Subcutaneous adipose tissue (tissue), 4 donors: ENCODE results near the gene CHURC1. TPM values are rescaled to one million over a fixed set of nuclear protein-coding genes. Genes with fewer than 3 reads are reported as not detected.

Experiments used
- total RNA-seq, 4 donors: library from RNA; depleted of rRNA; stranded (reverse); fragments of >200 nt; gene quantifications; one replicate each; pipeline ENCODE4 v1.1.0, GENCODE V29; 2016
- TF ChIP-seq, protein P1 (sequence below): fragments of 450-650 bp; IDR thresholded peaks from one replicate; pipeline ENCODE4 v1.5.1; 2016; ENCODE audit warnings: low read depth, mild to moderate bottlenecking, control low read depth, antibody characterized with exemption, moderate library complexity

The CHURC1 gene
- 100 to 1,000 TPM in 2 of 4 donors, 10 to 100 TPM in 2; 75.7 to 120 (median 97.1) TPM for total RNA-seq

DNA sequence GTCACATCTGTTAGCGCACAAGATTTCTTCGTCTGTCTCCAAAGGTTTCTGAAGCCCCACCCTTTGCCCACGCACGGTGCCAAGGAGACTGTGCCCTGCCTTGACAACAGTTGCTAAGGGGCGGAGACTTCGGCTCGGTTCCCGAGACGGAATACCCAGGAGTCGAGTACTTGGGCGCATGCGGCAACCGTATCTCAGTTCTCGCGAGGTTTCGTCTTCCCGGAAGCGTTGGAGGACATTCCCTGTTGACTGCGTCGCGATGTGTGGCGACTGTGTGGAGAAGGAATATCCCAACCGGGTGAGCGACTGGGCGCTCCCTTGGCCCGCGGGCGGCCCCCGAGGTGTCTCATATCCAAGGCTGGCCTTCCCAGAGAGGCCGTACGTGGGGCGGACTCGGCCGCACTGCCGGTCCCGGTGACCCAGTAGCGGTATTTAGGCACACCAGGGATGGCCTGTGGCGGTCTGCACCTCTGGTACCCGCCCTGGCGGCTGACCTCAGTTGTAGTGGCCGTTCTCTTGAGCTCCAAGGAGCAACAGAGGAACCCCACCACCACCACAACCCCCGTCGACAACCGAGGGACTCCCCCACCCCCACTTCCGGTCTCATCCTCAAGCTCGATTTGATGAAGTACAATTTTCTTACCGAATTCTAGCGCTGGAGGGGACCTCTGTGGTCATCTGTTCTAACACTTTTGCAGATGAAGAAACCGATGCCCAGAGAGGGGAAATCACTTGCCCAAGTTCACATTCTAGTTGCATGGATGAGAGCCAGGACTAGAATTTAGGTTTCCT lies at the start of gene CHURC1:
CHURC1 (plus strand) TSS at position 219 of the 792 bp plus-strand sequence; CDS start at position 260, 41 bp downstream.
- TF ChIP-seq, protein P1, sequence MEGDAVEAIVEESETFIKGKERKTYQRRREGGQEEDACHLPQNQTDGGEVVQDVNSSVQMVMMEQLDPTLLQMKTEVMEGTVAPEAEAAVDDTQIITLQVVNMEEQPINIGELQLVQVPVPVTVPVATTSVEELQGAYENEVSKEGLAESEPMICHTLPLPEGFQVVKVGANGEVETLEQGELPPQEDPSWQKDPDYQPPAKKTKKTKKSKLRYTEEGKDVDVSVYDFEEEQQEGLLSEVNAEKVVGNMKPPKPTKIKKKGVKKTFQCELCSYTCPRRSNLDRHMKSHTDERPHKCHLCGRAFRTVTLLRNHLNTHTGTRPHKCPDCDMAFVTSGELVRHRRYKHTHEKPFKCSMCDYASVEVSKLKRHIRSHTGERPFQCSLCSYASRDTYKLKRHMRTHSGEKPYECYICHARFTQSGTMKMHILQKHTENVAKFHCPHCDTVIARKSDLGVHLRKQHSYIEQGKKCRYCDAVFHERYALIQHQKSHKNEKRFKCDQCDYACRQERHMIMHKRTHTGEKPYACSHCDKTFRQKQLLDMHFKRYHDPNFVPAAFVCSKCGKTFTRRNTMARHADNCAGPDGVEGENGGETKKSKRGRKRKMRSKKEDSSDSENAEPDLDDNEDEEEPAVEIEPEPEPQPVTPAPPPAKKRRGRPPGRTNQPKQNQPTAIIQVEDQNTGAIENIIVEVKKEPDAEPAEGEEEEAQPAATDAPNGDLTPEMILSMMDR, result no peak

DNA sequence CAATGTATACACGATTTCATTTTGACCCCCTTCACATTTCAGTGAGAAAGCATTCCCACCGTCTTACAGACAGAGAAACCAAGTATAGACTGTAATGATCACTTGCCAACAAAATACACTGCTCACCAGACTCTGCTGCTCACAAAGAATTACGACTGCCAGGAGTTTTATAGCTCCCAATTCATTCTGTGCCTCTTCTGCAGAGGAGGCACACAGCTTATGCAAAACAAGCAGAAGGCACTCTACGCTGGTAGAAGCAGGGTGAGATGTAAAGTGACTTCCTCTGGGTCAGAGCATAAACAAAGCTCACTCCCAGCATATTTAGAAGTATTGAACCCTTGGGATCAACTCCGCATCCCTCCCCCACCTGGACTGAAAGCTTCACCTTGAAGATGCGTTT lies 49.1 kb upstream of the CHURC1 start:
- TF ChIP-seq, protein P1, result no peak

DNA sequence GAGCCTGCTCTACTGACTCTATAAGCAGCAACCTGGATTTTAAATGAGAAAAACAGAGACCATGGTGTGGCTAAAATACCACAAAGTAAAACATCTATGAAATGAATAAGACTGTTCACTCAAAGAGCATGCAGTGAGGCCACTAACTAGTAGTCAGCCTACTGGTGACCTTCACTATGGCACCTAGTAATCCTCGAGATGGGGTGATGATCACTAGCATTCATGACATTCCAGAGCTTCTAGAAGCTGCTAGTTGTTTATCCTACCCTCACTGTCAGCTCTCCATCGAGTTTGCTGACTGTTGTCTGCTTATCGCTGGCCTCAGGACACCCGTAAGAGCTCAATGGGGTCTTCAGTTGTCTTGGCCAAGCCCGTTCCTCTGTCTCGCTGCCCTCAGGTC lies 48.3 kb upstream of the CHURC1 start:
- TF ChIP-seq, protein P1, result no peak

DNA sequence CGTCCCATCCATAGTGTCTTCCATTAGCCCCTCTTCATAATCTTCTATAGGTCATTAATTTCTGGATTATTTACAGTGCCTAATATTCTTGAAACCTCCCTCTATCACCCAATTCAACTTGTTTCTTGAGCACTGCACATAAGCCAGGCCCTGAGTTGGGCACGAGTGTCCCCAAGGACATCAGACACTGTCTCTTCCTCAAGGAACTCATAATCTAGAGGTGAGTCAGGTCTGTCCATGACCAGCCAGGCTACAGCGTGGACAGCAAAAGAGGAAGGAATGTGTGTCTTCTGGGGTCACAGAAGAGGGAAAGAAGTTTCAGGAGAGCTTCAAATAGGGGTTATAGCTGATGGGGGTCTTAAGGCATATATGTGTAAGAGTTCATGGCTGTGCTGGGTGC lies 47.1 kb upstream of the CHURC1 start:
- TF ChIP-seq, protein P1, result no peak

DNA sequence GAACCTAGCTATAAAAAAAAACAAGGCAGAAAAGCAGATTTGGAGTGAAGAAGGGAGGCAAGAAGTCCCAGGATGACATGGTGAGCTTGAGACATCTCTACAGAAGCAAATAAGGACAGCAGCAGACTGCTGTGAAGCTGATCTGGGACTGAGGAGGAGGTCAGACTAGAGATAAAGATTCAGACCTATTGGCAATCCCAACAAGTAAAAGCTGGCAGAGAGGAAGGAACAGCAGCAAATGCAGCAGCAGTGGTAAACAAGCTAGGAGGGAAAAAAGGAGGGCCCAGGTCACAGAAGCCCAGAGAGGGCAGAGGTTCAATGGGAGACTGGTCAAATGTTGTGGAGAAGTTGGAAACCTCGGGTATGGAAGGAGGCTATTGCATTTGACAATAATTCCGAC lies 45.9 kb upstream of the CHURC1 start:
- TF ChIP-seq, protein P1, result no peak

DNA sequence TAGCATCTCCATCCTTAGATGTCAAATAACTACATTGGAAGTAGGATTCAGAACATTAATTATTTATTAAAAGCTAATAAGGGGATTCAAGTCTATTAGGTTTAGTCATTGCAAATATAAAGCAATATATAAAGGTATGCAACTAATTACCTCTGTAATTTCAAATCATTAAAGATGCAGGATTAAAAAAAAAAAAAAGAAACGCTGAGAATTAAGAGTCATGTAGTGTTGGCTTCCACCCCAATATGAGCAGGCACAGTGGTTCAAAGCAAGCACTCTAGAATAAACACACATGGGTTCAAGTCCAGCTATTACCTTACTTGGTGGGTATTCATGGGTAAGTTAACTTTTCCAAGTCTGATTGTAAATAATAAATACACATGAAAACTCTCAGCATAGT lies 45.4 kb upstream of the CHURC1 start:
- TF ChIP-seq, protein P1, result no peak

DNA sequence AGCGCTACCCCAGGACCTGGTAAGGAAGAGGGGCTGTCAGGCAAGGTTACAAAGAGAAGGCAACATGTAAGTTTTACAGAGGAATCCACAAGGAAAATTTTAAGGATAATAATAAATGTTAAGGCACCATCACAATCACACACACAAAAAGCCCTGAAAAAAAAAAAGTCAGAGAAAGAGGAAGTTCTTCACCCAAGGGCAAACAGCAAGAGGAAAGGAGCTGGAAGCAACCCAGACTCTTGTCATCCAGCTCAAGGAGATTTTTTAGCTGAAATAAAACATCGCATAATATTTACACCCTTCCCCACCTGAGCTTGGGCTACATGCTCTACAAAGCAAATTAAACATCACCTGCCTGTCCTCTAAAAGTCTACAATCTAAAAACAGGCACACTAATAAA lies 44.1 kb upstream of the CHURC1 start:
- TF ChIP-seq, protein P1, result no peak
